Activated T-cell treated with anti-CD3 and anti-CD28 coated beads, Interleukin-2, amount 50 U/mL, for 72 hours (primary cell): ENCODE measurements around the gene FAF1. TPM values are rescaled to one million over a fixed set of nuclear protein-coding genes. Genes with fewer than 3 reads are reported as not detected.

Experiments used
- ATAC-seq, 2 donors: fragments of 150-1000 bp; cut with Tn5 transposase; replicated peaks in 1 of 2; 2 replicates each; pipeline ENCODE4 v1.10.0; 2021; ENCODE audit warnings: moderate library complexity in 2 of 2, mild to moderate bottlenecking in 1 of 2
- DNase-seq, 2 donors: peaks; one replicate each; pipeline ENCODE4 v3.0.0; 2021 to 2022; ENCODE audit warnings: mixed read lengths in 1 of 2
- H3K27ac Mint-ChIP-seq: one replicate; pipeline ENCODE4 v1.8.0; 2022; ENCODE audit warnings: mild to moderate bottlenecking, moderate library complexity, mixed read lengths
- H3K27me3 Mint-ChIP-seq: one replicate; pipeline ENCODE4 v1.8.0; 2022; ENCODE audit warnings: low read depth, mixed read lengths
- H3K36me3 Mint-ChIP-seq, 2 donors: one replicate each; pipeline ENCODE4 v1.8.0; 2022; ENCODE audit warnings: mixed read lengths in 2 of 2, mild to moderate bottlenecking in 1 of 2; ENCODE audit not compliant: insufficient read depth in 2 of 2
- H3K4me1 Mint-ChIP-seq: one replicate; pipeline ENCODE4 v1.8.0; 2022; ENCODE audit warnings: low read depth, mixed read lengths
- H3K4me3 Mint-ChIP-seq, 2 donors: one replicate each; pipeline ENCODE4 v1.8.0; 2022; ENCODE audit warnings: mild to moderate bottlenecking in 2 of 2, mixed read lengths in 2 of 2, moderate library complexity in 2 of 2
- H3K9me3 Mint-ChIP-seq, 2 donors: one replicate each; pipeline ENCODE4 v1.8.0; 2022; ENCODE audit warnings: mixed read lengths in 2 of 2
- total RNA-seq, 2 donors: library from RNA; stranded (reverse); gene quantifications; one replicate each; pipeline ENCODE4 v1.2.3, GENCODE V29; 2022

Gene FAF1
- total RNA-seq, 2 donors from 2014 or later, result 65.7 to 83.0 TPM

GRCh38 chr1:50986653-50987052, 26.6 kb upstream of the FAF1 start:
- ATAC-seq, result no peak
- Mint-ChIP-seq H3K27ac (no peak overlapping the region), H3K4me1 (no peaks in the 10 kb centered on the region), H3K9me3 (no peaks in the 10 kb centered on the region), H3K36me3 (no peaks in the 10 kb centered on the region), H3K27me3 (peaks cover 11% of the 10 kb centered on the region), H3K4me3 (no peak overlapping the region)
- DNase-seq, result no peak

GRCh38 chr1:50985094-50985493, 25.0 kb upstream of the FAF1 start:
- Mint-ChIP-seq H3K36me3 (no peaks in the 10 kb centered on the region), H3K27me3 (peaks cover 11% of the 10 kb centered on the region), H3K9me3 (no peaks in the 10 kb centered on the region), H3K4me3 (no peak overlapping the region), H3K4me1 (no peaks in the 10 kb centered on the region), H3K27ac (no peak overlapping the region)
- no peak for DNase-seq
- no peak for ATAC-seq

- Mint-ChIP-seq H3K4me1 (peaks cover 10% of the 10 kb centered on the region), H3K27me3 (peaks cover 22% of the 10 kb centered on the region), H3K36me3 (peaks cover 0 to 2% of the 10 kb centered on the region in 2 donors), H3K27ac (no peak overlapping the region), H3K9me3 (no peaks in the 10 kb centered on the region), H3K4me3 (no peak overlapping the region)
- no peak for ATAC-seq
- no peak for DNase-seq
These were observed 23.2 kb upstream of the FAF1 start for GRCh38 chr1:50983219-50983802.

DNA sequence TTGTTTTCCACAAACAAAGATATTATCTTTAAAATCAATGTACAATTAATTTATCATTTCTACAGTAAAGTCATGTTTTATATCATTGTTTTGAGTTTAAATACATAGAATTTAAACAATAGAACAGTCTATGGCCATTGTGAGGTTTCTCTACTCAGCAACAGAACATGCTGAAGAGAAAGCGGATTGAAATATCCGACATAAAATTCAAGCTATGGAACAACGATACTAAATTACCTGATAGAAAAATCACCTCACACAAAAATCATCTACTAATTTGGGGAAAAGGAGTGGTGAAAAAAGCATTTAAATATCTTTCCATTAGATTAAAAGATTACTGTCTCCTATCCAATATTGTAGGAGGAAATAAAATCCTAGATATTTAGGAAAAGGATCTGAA, 22.5 kb upstream of the FAF1 start:
- H3K4me3 Mint-ChIP-seq, result no peak overlapping the region
- H3K27me3 Mint-ChIP-seq, result peaks cover 23% of the 10 kb centered on the region
- H3K4me1 Mint-ChIP-seq, result peaks cover 10% of the 10 kb centered on the region
- ATAC-seq (no peak), DNase-seq (no peak)
- H3K9me3 Mint-ChIP-seq, result no peaks in the 10 kb centered on the region
- H3K36me3 Mint-ChIP-seq, result peaks cover 0 to 2% of the 10 kb centered on the region in 2 donors
- no peak overlapping the region for H3K27ac Mint-ChIP-seq

DNA sequence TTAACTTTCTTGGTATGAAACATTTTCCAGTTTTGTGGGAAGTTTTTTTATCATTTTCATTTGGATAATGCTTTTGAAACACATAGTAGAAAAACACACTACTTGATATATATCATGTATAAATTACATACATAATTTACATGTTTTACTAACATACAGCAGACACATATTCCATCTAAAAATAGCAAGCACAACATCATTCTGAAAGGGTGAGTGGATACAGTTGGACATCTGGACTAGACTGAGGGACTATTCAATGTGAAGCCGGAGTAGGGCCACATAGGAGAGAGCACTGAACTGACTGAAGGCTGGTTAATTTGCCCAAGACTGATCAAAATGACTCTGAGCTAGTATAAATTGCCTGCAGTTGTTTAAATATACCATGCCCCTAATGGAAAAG, 21.7 kb upstream of the FAF1 start:
- H3K4me3 Mint-ChIP-seq, result no peak overlapping the region
- H3K4me1 Mint-ChIP-seq, result peaks cover 14% of the 10 kb centered on the region
- H3K27ac Mint-ChIP-seq, result no peak overlapping the region
- peaks cover 27% of the 10 kb centered on the region for H3K27me3 Mint-ChIP-seq
- H3K9me3 Mint-ChIP-seq, result no peaks in the 10 kb centered on the region
- DNase-seq (no peak), ATAC-seq (no peak)
- peaks cover 0 to 2% of the 10 kb centered on the region in 2 donors for H3K36me3 Mint-ChIP-seq

DNA sequence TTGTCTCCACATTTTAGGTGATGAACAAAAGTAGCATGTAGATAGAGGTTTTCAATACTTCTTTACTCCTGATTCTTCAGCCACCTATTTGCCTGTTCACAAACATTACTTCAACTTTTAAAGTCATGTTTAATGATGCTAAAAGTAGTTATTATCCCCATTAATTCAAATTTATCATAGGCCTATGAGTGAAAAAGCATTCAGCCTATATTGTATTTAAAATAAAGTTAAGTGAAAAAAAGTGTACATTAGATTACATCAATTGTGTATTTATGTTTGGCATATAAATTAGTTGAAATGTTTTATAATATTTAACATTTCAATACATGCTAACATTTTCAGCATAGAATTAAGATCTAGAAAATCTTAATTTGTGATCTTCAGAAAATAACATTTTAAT, 20.4 kb upstream of the FAF1 start:
- peaks cover 0 to 2% of the 10 kb centered on the region in 2 donors for H3K36me3 Mint-ChIP-seq
- no peak overlapping the region for H3K27ac Mint-ChIP-seq
- ATAC-seq (no peak), DNase-seq (no peak)
- H3K27me3 Mint-ChIP-seq, result peaks cover 32% of the 10 kb centered on the region
- H3K4me3 Mint-ChIP-seq, result no peak overlapping the region
- H3K4me1 Mint-ChIP-seq, result peaks cover 23% of the 10 kb centered on the region
- no peaks in the 10 kb centered on the region for H3K9me3 Mint-ChIP-seq

GRCh38 chr1:50979937-50980336, 19.9 kb upstream of the FAF1 start:
- DNase-seq (no peak), ATAC-seq (no peak)
- H3K27me3 Mint-ChIP-seq, result peaks cover 28% of the 10 kb centered on the region
- H3K4me3 Mint-ChIP-seq, result no peak overlapping the region
- H3K4me1 Mint-ChIP-seq, result peaks cover 23% of the 10 kb centered on the region
- no peaks in the 10 kb centered on the region for H3K9me3 Mint-ChIP-seq
- H3K36me3 Mint-ChIP-seq, result peaks cover 0 to 2% of the 10 kb centered on the region in 2 donors
- H3K27ac Mint-ChIP-seq, result no peak overlapping the region

DNA sequence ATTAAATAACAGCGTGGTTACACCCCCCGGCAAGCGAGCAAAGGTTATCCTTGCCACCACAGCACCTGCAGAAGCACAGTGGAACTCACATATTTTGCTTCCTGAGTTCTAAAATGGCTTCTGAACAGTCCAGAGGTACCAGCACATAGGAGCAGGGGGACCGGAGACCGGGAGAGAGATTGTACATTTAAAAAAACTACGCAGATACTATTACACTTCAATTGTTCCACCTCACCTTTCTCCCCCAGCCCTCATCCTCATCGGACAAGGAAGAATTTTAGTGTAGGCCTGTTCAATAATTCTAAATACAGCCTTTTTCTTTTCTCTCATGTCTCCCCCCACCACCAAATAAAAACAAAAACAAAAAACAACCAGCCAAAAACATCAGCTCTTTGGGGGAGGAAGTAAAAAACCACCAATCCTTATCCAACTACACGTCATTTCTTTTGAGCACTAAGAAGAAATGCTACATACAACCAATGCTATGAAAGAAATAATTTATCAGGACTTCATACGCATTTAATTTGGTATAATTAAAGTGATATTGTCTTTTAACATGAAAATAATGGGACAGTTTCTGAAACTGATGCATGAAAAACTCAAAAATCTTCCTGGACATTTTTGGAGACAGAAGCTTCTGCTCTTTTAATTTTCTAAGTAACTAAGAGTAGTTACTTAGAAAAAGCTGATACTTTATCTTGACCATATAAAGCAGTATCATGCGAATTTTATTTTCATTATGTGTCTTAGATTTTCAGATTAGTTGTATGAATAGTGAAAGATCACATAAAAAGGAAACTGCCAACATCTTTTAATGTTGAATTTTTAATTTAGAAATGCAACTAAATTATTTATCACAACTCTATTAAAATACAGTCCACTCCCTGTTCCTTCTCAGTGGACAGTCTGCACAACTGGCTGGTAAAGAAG, 19.1 kb upstream of the FAF1 start:
- H3K27me3 Mint-ChIP-seq, result peaks cover 34% of the 10 kb centered on the region
- H3K4me1 Mint-ChIP-seq, result peaks cover 23% of the 10 kb centered on the region
- no peak for DNase-seq
- H3K9me3 Mint-ChIP-seq, result no peaks in the 10 kb centered on the region
- H3K27ac Mint-ChIP-seq, result peak overlapping the region; percentile 27
- peaks cover 0 to 4% of the 10 kb centered on the region in 2 donors for H3K36me3 Mint-ChIP-seq
- ATAC-seq, result no peak
- peak overlapping the region; percentile 78 to 79 for H3K4me3 Mint-ChIP-seq

DNA sequence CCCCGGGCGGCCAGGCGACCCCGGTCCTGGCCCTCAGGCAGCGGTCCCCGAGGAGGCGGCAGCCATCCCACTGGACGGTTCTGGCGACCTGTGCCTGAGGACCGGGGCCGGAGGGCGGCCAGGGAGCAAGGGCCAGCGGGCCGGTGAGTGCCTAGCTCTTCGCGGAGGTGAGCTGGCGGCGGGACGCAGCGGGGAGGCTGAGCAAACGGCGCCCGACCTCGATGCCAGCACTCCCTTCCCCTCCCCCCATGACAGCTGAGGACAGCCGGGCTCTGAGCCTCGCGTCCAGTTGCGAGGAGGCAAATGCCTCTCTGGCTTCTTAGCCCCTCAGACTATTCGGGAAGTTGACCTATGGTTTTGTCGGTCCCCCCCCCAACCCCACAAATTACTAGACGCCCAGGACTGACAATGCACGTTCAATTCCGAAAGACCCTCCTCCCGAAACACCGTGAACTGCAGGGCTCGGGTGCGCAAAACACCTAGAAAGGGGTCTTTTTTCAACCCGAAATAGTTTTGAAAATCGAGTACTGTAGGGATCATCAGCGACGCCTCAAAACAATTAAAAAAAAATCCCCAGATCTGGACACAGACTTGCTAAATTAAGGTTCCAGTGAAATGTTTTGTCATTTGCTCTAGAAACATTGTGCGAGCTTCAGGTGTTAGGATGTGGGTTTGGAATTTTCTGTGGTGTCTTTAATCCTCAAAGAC, 18.2 kb upstream of the FAF1 start:
- Mint-ChIP-seq H3K9me3 (no peaks in the 10 kb centered on the region), H3K36me3 (peaks cover 0 to 6% of the 10 kb centered on the region in 2 donors), H3K4me1 (peaks cover 23% of the 10 kb centered on the region), H3K27ac (peak overlapping the region; percentile 27), H3K27me3 (peaks cover 43% of the 10 kb centered on the region), H3K4me3 (peak overlapping the region; percentile 78 to 79)
- ATAC-seq, result peak; percentile 50 to 55
- DNase-seq, result peak; percentile 38 to 39

DNA sequence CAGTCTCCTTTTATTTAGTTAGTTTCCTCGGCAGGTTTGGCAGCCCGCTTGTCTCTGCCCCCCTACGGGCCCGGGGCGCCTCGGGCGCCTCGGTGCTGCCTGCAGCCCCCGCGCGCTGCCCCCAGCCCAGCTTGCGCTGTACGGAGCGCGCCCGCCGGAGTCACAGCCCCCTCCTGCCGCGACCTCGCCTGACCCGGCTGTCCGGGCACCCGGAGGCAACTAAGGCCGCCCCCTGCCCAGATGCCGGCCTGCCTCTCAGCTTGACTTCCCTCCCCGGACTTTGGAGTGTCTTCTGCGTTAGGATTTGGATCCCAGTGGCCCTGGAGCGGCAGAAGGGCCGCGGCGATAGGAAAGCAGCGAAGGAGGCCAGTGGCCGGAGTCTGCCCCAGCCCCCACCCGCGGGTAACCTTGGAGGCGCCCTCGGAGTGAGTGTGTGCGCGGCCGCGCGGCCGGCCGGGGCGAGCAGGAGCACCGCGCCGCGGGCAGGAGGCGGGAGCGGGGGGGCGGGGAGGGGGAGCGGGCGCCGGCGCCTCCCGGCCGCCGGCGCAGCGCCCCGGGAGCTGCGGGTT, 17.6 kb upstream of the FAF1 start:
- H3K27me3 Mint-ChIP-seq, result peaks cover 46% of the 10 kb centered on the region
- H3K4me3 Mint-ChIP-seq, result peak overlapping the region; percentile 81 to 85
- peaks cover 23% of the 10 kb centered on the region for H3K4me1 Mint-ChIP-seq
- H3K36me3 Mint-ChIP-seq, result peaks cover 0 to 6% of the 10 kb centered on the region in 2 donors
- ATAC-seq (peak; percentile 56 to 65), DNase-seq (peak in 1 of 2 donors; percentile 37)
- H3K27ac Mint-ChIP-seq, result no peak overlapping the region
- H3K9me3 Mint-ChIP-seq, result no peaks in the 10 kb centered on the region

- H3K27me3 Mint-ChIP-seq, result peaks cover 48% of the 10 kb centered on the region
- H3K4me3 Mint-ChIP-seq, result peak overlapping the region; percentile 81 to 85
- peak overlapping the region; percentile 34 for H3K27ac Mint-ChIP-seq
- no peaks in the 10 kb centered on the region for H3K9me3 Mint-ChIP-seq
- peaks cover 25% of the 10 kb centered on the region for H3K4me1 Mint-ChIP-seq
- DNase-seq (peak in 1 of 2 donors; percentile 31), ATAC-seq (peak; percentile 52 to 53)
- peaks cover 0 to 6% of the 10 kb centered on the region in 2 donors for H3K36me3 Mint-ChIP-seq
These were observed 17.0 kb upstream of the FAF1 start for GRCh38 chr1:50976890-50977574.

DNA sequence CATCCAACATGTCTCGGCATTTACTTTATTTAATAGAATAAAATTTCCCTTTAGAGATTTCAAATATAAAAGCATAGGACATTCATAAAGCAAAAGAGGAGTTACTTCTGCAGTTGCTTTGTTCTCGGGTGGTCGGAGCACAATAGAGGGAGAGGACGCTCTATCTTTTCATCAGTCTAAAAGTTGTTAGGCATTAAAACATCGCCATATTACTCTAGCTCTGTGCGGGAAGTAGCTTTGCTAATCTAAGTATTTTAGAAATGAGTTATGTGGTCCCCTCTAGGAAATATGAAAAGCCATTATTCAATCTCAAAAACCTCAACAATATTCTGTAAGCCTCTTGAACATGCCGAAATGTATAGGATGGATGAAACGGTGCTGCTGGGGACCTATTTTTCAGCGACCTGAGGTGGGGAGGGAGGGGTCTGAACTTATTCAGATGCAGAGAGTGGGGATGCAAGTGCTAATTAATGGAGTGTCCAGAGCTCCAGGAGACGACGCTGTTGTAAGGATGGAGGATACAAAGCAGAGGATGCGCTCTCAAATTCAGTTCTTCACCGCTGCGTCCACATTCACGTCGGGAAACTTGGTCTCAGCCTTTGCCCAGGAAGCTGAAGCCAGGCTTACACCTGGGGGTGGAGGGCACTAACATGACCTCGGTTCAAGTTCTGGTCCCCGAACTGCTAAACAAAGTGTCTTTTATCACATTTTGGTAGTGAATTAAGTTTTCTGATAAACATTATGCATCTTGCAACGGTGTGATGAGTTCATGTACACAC, 16.2 kb upstream of the FAF1 start:
- DNase-seq, result peak in 1 of 2 donors; percentile 8
- H3K4me1 Mint-ChIP-seq, result peaks cover 32% of the 10 kb centered on the region
- H3K27me3 Mint-ChIP-seq, result peaks cover 50% of the 10 kb centered on the region
- H3K4me3 Mint-ChIP-seq, result peak overlapping the region; percentile 81 to 85
- H3K27ac Mint-ChIP-seq, result peak overlapping the region; percentile 34
- no peaks in the 10 kb centered on the region for H3K9me3 Mint-ChIP-seq
- ATAC-seq, result peak; percentile 56 to 63
- H3K36me3 Mint-ChIP-seq, result peaks cover 0 to 6% of the 10 kb centered on the region in 2 donors
